Loucy (cell line): ENCODE measurements around the gene TTC32.

Experiments
- CTCF ChIP-seq: fragments of 200-600 bp; sonication (generic); conservative IDR thresholded peaks from 2 replicates; pipeline ENCODE4 v1.5.1; 2014; ENCODE audit warnings: mild to moderate bottlenecking, antibody characterized with exemption, low read length
- EZH2phosphoT487 ChIP-seq: fragments of 200-600 bp; IDR thresholded peaks from 2 replicates; pipeline ENCODE4 v1.6.1; 2018; ENCODE audit warnings: antibody characterized with exemption, mild to moderate bottlenecking, moderate library complexity, borderline replicate concordance

DNA sequence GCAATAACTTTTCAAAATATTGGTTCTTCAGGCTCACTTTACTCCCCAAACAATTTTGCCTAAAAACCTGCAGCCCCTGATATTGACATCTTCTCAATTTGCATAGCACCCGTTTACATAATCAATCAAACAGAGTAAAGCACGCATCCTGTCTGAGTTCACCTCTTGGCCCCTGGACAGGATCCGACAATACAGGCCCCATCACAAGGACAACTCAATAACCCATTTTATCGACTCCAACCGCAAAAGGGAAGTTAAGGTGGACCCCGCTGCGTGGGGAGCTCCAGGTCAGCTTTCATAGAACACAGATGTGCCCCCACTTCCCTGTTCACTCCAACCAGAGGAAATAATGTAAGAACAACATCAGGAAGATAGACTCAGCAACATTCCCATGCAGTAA is 44.7 kb downstream of the TTC32 start:
- no peak for TF ChIP-seq CTCF
- TF ChIP-seq EZH2phosphoT487, result no peak
